DMS114 treated with DMSO at 0.1 percent for 48 hours (cell line): ENCODE data around the gene NPAS1.
"Not testable (repeated sequence)": the region's sequence is repeated elsewhere in the genome, so short reads cannot be mapped to it uniquely, and the experiment has no call there.

Experiments used
- DNase-seq: peaks from one replicate; lab custom pipeline; 2025; ENCODE audit not compliant: unreplicated experiment; lab: John Stamatoyannopoulos, UW

NPAS1 gene

DNA sequence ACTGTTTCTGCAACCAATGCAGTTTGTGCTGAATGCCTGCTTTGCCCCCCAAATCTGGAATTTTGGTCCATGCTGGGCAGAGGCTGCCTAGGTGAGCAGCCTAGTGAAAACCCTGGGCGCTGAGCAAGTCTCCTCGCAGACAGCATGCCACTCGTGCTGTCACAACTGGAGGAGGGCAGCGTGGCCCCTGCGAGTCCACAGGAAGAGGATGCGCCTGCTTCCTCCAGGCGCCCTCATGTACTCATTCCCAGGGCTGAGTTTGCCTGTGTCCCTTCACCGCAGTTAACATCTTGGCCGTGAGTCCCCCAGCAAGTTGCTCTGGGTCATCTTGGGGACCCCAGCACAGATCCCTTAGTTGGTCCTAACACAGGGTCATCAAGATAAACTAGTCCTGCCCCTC is 55.0 kb downstream of the NPAS1 start:
- DNase-seq: no peak

DNA sequence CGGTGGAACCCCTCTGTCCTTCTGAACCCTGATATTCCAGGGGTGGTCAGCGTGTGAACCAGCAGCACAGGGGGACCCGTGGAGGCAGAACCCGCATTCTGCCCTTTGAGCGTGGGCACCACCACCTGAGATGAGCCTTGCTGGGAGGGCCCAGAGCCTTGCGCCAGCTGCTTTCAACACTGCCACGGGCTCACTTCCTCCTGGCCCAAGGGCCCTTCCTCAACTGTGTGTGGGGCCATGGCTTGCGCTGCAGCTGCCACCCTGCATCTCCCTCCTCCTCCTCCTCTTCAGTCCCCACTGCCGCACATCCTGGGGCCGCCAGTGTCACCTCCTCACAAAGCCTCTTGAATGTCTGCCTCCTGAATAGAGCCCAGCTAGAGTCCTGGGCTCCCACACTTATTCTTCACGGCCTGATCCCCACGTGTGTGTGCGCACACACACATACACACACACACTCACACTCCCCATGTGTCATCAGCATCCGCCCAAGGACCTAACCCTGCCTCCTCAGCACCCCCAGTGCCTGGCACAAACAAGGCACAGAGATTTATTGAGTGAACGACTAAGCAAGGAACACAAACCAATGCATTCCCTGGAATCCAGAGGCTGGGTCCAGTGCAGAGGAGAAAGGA is 55.7 kb downstream of the NPAS1 start:
- no peak for DNase-seq

DNA sequence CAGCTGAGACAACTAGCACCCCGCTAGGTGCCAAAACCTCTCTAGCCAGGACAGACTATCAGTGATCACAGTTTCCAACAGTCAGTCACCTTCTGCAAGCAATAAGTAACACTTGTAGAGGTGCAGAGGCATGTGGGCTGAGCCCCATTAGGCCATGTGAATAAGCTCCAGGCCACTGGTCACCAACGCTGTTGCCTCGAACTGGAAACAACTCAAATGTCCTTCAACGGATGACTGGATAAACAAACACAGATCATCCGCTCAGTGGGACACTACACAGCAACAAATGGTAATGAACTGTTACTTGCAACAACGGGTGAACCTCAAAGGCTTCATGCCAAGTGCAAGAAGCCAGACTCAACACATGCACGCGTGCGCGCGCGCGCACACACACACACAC is 56.3 kb downstream of the NPAS1 start:
- no peak for DNase-seq

DNA sequence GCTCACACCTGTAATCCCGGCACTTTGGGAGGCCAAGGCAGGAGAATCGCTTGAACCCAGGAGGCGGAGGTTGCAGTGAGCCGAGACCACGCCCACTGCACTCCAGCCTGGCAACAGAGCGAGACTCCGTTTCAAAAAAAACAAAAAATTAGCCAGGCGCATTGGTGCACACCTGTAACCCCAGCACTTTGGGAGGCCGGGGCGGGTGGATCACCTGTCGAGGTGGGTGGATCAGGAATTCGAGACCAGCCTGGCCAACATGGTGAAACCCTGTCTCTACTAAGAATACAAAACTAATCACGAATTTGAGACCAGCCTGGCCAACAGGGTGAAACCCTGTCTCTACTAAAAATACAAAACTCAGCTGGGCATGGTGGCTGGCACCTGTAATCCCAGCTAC is 58.7 kb downstream of the NPAS1 start:
- not testable (repeated sequence) for DNase-seq

DNA sequence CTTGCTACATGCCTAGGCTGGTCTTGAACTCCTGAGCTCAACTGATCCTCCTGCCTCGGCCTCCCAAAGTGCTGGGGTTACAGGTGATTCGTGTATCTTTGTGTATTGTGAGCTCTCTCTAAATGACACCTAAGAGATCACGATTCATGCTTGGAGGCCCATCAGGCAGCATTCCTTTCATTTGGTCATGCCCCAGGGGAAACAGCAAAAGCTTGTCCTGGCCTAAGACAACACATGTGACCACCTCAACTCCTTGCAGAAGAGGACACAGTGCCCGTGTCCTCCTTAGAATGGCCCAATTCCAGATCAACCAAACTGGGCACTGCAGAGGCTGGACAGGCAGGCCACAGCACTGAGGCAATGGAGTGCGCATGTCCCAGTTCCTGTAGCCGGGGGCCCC is 61.5 kb downstream of the NPAS1 start:
- no peak for DNase-seq

DNA sequence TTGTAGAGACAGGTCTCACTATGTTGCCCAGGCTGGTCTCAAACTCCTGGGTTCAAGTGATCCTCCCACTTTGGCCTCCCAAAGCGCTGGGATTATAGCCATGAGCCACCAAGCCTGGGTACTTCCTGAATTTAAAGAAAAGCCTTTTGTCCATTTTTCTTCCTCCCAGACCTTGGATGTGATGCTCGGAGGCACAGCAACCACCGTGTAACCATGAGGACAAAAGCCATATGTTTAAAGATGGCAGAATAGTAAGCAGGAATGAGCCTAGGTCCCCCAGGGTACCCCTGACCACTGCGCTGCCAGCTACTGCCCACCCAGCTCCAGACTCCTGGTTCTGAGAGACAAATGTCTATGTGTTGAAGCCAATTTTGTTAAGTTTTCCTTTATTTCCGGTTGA is 62.9 kb downstream of the NPAS1 start:
- no peak for DNase-seq

DNA sequence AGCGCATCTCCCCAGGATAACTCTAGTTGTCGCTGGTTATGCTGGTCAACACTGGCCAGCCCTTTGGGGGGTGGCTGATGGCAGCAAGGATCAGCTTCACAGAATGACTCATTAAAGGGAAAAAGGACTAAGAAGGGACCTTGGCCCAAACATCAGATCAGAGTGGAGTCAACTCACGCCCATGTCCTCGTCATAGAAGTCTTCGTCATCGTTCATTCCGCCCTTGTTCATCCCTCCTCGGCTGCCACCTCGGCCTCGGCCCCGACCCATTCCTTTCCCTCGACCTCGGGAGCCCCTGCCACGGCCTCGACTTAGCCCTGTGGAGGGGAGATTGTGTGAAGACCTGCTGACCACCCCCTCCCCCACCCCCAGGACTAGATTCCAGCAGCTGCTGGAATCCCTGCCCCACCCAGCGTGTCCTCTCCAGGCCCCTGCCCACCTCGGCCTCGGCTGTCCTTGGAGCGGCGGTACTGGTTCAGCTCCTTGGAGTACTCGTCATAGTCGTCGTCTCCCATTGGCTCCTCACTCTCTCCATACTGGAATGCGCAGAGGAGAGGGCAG is 65.3 kb downstream of the NPAS1 start:
- DNase-seq: no peak

DNA sequence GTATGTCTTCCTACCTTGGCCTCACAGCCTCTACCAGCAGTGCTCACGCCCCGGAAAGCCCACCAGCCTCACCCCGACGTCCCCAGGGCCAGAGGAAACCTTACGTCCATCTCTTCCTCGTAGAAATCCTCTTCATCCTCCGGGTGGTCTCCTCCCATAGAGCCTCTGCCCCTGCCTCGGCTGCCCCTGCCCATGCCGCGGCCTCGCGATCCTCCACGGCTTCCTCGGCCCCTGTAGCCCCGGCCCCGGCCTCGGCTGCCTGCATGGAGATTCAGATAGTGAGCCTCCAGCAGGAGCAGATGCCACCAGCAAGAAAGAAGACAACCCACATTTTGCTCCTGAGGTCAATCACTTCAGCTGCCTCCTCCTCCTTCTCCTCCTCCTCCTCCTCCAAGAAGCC is 66.6 kb downstream of the NPAS1 start:
- no peak for DNase-seq

DNA sequence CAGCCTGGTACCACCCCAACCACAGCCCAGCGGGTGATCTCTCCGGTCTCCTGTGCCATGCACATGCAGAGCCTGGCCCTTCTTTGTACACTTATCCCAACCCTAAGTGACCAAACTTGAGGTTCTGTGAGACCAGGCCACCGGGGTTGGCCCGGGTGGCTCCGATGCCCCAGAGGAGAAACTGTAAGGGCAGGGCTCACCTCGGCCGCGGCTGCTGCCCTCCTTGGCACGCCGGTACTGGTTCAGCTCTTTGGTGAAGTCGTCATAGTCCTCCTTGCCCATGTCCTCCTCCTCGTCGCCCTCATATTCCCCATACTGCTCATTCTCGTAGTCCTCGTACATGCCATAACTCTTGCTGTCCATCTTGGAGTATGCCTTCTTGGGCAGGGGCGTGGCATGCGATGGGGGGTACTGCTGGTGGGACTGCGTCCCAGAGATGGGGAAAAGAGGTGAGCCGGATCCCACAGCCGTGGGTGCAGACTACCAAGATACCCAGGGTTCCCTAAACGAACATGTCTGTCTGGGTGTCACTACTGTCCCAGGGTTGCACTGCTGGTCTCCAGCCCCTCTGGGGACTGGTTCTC is 70.2 kb downstream of the NPAS1 start:
- DNase-seq: no peak

DNA sequence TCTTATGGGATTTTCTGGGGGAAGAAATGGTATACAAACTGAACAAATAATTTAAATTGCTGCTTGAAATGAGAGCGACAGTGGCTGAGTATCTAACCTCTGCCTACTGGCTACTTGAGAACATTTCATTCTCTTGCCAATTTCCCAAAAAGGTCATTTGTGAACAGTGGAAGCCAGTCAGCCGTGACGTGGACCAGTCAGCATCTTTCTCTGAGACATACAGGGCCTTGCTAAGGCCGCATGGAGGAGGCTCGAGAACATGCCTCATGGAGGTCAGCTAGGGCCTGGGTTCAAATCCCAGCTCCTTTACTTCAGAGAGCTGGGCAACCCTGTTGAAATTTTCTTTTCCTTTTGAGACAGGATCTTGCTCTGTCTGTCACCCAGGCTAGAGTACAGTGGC is 73.6 kb downstream of the NPAS1 start:
- DNase-seq: no peak

DNA sequence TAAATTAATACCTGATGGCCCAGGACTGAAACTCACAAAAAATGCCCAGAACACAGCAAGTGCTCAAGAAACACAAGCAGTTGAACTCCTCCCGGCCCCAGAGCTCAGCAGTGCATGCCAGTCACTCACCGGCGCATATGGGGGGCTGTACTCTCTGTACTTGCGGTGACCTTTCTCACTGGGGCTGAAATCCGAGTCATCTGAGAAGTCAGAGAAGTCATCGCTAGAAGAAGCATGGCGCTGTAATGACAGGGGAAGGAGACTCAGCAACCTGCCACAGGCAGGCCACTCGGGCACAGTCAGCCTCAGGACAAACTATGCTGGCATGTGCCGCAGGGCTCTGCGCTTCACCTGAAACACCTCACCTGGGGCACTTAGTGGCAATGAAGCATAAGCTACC is 74.2 kb downstream of the NPAS1 start:
- no peak for DNase-seq

DNA sequence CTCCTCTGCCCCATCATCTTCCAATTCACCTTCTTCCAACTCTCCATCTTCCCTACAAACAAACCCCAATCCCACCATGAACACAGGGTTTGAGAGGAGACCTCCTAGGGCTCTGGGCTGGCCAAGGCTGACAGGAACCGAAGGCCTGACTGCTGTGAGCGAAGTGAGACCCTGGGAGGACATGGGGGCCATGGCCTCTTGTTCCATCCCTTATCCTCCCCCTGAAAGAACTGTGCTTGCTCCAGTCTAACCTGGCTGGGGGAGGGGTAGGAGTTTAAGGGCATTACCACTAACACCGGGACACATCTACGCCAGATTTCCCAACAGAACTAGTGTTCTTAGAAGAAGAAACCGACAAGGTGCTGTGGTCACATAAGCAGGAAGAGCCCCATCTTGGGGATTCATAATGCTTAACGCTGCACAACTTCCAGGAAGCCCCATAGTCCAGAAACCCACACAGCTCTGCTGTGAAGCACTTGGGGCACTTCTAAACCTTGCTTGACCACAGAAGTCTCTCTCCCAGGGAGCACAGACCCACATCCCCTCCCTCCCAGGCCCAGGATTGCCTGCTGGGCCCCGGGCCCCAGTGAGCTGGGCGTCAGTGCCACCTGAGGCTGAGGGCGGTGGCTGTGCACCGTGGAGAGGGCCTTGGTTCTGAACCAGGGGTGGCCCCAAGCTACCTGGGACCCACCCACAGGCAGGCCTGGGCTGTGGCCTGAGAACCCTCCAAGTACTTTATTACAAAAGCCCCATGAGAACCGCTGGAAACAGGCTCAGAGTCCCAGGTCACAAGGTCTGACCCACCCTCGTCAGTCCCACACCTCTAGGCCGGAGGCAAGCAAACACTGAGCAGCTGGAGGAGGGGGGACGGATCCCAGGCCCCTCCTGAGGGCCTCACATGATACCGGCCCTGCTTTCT is 75.2 kb downstream of the NPAS1 start:
- no peak for DNase-seq
